Epidermal melanocyte (primary cell): ENCODE measurements around the gene SHMT2.

Experiments
- DNase-seq: peaks from one replicate; pipeline ENCODE4 v3.0.0; 2011; ENCODE audit warnings: low spot score; ENCODE audit not compliant: insufficient read length

Gene SHMT2

GRCh38 chr12:57225680-57226210 lies 3.8 kb upstream of the SHMT2 start:
- no peak for DNase-seq

GRCh38 chr12:57226588-57227314 lies 2.8 kb upstream of the SHMT2 start:
- DNase-seq, result no peak

- no peak for DNase-seq
These were observed 2.0 kb upstream of the SHMT2 start for GRCh38 chr12:57227315-57228115.

DNA sequence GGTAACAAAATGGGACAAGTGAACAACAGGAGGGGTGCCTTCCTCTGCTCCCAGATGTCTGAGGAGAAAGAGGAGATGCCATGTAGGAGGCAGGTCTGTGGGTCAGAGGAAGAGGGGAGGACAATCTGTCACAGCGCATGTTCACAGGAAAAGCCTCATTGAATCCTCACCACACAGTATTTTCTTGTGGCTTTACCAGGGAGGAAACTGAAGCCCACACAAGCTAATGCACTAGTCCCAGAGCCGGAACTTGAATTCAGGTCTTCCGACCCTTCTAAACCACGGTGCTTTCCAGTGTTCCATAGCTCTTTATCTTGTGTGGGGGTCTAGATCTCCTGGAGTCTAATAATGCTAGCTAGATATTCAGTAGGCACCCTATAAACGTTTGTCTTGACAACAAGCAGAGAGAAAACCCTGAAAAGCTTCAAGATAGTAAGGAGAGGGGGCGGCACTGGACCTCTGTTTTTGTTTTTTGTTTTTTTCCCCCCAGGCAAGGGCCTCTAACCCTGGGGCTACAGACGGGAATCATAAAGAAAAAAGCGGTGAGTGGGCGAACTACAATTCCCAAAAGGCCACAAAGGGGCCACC lies 371 bp upstream of the SHMT2 start:
- DNase-seq, result no peak

GRCh38 chr12:57230381-57231155 lies 1.1 kb downstream of the SHMT2 start:
- no peak for DNase-seq

GRCh38 chr12:57231276-57232021 lies 1.9 kb downstream of the SHMT2 start:
- no peak for DNase-seq

DNA sequence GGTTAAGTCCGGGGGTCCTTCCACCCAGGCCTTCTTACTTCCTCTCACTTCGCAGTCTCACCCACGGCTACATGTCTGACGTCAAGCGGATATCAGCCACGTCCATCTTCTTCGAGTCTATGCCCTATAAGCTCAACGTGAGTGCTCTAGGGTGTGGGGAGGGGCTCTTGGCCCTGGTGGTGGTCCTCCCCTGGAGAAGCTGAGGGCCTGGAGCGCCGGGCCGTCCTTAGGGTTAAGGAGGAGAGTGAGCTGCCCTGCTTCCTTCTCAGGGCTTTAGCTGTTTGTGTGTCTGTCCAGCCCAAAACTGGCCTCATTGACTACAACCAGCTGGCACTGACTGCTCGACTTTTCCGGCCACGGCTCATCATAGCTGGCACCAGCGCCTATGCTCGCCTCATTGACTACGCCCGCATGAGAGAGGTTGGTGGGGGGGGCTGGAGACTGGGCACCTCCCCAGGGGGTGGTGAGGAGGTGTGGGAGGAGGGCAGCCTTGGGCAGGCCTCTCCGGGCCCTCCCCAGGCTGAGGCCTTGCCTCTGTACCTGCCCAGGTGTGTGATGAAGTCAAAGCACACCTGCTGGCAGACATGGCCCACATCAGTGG lies 2.7 kb downstream of the SHMT2 start:
- no peak for DNase-seq

GRCh38 chr12:57233357-57234232 lies 4.1 kb downstream of the SHMT2 start:
- DNase-seq, result no peak

DNA sequence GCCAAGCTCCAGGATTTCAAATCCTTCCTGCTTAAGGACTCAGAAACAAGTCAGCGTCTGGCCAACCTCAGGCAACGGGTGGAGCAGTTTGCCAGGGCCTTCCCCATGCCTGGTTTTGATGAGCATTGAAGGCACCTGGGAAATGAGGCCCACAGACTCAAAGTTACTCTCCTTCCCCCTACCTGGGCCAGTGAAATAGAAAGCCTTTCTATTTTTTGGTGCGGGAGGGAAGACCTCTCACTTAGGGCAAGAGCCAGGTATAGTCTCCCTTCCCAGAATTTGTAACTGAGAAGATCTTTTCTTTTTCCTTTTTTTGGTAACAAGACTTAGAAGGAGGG lies 4.7 kb downstream of the SHMT2 start:
- no peak for DNase-seq

GRCh38 chr12:57234571-57235016 lies 5.1 kb downstream of the SHMT2 start:
- no peak for DNase-seq

DNA sequence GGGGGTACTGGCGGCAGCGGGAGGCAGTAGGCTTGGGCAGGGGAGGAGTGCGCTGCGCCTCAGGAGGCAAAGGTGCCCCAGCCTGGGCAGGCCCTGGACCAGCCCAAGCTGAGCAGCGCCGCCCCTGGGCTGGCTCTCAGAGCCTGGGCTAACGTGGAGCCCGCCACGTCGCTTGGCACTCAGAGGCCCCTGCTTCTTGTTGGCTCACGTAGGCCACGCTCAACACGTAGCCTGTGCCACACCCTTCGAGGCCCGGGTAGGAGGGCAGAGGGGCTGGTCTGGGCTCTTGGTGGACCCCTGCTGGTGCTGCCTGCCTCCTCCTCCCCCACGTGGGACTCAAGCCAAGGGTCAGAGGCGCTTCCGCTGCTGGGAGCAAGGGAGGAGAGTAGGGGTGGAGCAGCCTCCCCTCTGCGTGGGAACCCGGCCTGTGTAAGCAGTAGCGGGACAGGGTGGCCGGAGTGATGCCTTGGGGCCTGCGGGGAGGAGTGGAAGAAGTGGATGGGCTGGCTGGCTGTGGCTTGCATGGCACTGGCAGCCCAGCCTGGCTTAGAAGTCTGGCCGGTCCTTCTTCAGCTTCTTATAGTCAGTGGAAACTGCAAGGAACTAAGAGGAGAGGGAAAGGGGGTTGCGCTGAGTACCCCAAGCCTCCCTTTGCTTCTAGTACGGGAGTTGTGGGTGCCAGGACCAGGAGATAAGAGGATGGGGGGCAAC lies 5.7 kb downstream of the SHMT2 start:
- no peak for DNase-seq

DNA sequence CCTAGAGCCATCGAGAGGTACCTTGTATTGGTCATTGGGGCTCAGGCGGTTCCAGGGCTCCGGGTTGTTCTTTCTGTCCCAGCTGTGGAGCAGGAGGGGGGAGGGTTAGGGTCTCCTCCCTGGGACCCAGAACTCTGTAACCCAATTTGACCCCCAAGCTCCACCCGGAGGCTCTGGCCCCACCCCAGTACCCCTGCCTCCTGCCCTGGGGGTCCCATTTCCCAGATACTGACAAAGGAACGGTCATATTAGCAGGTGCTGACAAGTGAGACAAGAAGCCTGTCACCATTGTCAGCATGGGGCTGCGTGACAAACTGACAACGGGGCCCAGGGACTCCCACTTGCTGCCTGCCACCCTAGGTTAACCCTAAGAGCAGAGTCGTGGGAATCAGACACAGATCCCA lies 6.2 kb downstream of the SHMT2 start:
- DNase-seq, result no peak

GRCh38 chr12:57236201-57236924 lies 6.9 kb downstream of the SHMT2 start:
- DNase-seq, result no peak

- DNase-seq, result no peak
These were observed 7.5 kb downstream of the SHMT2 start for GRCh38 chr12:57236925-57237595.

DNA sequence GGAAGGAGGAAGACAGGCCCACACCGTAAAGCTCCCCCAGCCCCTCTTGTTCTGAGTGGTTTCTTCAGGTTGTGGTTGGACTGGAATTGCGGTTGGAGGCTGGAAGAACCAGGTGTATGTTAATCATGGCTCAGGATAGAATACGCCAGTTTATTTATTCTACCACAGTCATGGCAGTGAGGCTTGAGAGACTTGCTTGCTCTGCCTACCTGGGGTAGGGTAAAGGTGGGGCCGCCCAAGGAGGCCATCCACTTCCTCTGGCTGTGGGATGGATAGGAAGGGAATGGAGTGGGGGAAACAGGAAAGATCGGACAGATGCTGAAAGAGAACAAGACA lies 8.1 kb downstream of the SHMT2 start:
- no peak for DNase-seq

DNA sequence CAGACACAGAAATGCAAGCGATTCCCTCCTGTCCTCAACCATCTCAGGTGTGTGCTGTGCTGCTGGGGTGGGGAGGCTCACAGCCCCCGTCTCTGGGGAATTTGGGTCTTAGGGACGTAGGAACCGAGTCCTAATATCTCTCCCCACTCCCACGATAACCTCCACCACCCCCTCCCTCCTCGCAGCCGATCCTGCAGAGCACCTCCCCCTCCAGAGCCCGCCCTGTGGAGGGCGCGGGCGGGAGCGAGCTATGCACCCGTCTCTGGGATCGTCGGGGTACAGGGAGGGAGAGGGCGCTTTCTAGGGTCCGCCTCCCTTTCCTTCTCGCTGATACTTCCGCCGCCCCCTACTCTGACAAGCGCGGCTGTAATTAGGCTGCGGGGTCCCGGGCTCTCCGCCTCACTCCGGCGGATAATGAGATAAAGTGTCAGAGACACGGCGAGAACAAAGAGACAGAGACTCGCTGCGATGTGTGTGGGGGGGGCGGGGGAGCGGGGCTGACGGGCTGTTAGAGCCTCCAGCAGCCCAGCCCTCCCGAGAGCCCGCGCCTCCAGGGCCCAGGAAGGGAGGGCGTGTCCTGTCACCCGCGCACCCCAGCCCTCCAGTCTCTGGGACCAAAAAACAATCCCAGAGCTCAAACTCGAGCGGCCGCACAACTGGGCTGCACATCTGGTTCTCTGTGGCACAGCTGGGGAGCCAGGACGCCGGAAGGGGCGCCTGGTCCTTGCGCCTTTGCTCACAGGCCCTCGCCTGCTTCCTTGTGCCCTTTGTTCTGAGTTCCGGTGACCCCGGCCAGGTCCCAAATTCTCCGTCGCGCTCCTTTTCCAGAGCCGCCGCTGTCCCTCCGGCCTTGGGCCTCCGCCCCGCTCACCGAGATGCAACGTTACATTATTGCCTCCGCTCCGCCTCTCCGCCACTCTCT lies 8.7 kb downstream of the SHMT2 start:
- no peak for DNase-seq
